ENCODE data around the gene TLE3. TPM values are rescaled to one million over a fixed set of nuclear protein-coding genes. Genes with fewer than 3 reads are reported as not detected.

Gene TLE3
- total and polyA plus RNA-seq, 2 of the 13 experiments (the other 11 are each of a cell fraction or from before 2014, with no cell fraction given): 11.9 to 13.8 TPM

DNA sequence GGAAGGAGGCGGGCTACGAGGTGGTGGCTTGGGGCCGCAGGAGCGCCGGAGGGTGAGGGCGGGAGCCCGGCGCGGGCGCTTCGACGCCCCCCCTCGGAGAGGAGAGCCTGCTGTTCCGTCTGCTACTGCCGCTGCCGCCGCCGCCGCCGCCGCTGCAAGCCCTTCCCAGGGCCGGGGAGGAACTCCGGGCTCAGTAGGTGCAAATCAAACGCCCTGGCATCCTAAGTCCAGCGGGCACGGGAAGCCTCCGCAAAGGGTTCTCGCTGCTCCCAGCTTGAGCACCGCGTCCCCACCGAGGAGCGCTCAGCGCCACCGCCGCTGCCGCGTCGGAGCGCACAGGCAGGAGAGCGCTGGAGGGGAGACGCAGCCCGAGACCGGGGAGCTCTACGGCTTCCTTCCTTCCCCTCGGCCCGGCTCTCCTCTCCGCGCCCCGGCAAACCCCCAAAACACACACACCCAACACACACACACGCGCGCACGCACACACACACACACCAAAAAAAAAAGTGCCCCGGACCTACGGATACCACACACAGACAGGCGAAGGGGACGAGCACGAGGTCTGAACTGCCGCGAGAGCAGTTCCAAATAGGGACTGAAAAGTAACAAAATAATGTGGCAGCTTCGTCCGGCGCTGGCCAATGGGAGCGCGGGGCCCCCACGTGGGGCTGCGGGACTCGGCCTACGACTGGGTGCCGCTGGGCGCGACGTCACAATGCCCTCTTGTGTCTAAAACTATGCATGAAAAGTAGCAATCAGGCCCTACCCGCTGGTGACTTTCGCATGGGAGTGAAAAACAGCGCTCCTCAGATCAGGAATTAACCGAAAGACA lies at the start of gene TLE3 (continued):
- TF ChIP-seq MAZ (IDR thresholded peaks at IDR 0.05; ENCODE audit: borderline replicate concordance, low read depth, low read length) (0 out of 2 replicates have a peak, but pooled peaks have one; percentile 8), MAZ (CRISPR knock-in tag; IDR thresholded peaks at IDR 0.05; ENCODE audit: low read depth) (peak; percentile 14; the same call in 1 of the 2 replicates), MYC (CRISPR knock-in tag; IDR thresholded peaks at IDR 0.05; ENCODE audit: borderline replicate concordance) (peak; percentile 87), RARG (CRISPR knock-in tag; IDR thresholded peaks at IDR 0.05; ENCODE audit: low read depth) (no peak), ZNF160 (CRISPR knock-in tag; IDR thresholded peaks at IDR 0.05) (peak; percentile 20; the same call in 1 of the 2 replicates), ZNF766 (CRISPR knock-in tag; IDR thresholded peaks at IDR 0.05; ENCODE audit: borderline replicate concordance) (0 out of 2 replicates have a peak, but pooled peaks have one; percentile 15), PHF8 (CRISPR knock-in tag; IDR thresholded peaks at IDR 0.05) (peak; percentile 35), ZNF205 (CRISPR knock-in tag; IDR thresholded peaks at IDR 0.05) (peak; percentile 51; the same call in 1 of the 2 replicates), HDAC2 (CRISPR knock-in tag; IDR thresholded peaks at IDR 0.05) (peak; percentile 33; the same call in 1 of the 2 replicates)
- TF ChIP-seq, protein P1, sequence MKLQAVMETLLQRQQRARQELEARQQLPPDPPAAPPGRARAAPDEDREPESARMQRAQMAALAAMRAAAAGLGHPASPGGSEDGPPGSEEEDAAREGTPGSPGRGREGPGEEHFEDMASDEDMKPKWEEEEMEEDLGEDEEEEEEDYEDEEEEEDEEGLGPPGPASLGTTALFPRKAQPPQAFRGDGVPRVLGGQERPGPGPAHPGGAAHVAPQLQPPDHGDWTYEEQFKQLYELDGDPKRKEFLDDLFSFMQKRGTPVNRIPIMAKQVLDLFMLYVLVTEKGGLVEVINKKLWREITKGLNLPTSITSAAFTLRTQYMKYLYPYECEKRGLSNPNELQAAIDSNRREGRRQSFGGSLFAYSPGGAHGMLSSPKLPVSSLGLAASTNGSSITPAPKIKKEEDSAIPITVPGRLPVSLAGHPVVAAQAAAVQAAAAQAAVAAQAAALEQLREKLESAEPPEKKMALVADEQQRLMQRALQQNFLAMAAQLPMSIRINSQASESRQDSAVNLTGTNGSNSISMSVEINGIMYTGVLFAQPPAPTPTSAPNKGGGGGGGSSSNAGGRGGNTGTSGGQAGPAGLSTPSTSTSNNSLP (IDR thresholded peaks at IDR 0.05; ENCODE audit: low read depth, low read length): peak; percentile 37; the same call in 1 of the 2 replicates
- TF ChIP-seq, protein P2, sequence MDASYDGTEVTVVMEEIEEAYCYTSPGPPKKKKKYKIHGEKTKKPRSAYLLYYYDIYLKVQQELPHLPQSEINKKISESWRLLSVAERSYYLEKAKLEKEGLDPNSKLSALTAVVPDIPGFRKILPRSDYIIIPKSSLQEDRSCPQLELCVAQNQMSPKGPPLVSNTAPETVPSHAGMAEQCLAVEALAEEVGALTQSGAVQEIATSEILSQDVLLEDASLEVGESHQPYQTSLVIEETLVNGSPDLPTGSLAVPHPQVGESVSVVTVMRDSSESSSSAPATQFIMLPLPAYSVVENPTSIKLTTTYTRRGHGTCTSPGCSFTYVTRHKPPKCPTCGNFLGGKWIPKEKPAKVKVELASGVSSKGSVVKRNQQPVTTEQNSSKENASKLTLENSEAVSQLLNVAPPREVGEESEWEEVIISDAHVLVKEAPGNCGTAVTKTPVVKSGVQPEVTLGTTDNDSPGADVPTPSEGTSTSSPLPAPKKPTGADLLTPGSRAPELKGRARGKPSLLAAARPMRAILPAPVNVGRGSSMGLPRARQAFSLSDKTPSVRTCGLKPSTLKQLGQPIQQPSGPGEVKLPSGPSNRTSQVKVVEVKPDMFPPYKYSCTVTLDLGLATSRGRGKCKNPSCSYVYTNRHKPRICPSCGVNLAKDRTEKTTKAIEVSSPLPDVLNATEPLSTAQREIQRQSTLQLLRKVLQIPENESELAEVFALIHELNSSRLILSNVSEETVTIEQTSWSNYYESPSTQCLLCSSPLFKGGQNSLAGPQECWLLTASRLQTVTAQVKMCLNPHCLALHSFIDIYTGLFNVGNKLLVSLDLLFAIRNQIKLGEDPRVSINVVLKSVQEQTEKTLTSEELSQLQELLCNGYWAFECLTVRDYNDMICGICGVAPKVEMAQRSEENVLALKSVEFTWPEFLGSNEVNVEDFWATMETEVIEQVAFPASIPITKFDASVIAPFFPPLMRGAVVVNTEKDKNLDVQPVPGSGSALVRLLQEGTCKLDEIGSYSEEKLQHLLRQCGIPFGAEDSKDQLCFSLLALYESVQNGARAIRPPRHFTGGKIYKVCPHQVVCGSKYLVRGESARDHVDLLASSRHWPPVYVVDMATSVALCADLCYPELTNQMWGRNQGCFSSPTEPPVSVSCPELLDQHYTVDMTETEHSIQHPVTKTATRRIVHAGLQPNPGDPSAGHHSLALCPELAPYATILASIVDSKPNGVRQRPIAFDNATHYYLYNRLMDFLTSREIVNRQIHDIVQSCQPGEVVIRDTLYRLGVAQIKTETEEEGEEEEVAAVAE (CRISPR knock-in tag; IDR thresholded peaks at IDR 0.05; ENCODE audit: borderline replicate concordance): peak; percentile 48; the same call in 1 of the 2 replicates
- TF ChIP-seq, protein P3, sequence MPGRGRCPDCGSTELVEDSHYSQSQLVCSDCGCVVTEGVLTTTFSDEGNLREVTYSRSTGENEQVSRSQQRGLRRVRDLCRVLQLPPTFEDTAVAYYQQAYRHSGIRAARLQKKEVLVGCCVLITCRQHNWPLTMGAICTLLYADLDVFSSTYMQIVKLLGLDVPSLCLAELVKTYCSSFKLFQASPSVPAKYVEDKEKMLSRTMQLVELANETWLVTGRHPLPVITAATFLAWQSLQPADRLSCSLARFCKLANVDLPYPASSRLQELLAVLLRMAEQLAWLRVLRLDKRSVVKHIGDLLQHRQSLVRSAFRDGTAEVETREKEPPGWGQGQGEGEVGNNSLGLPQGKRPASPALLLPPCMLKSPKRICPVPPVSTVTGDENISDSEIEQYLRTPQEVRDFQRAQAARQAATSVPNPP (CRISPR knock-in tag; IDR thresholded peaks at IDR 0.05): peak; percentile 63; the same call in 1 of the 2 replicates
- TF ChIP-seq, protein P4, sequence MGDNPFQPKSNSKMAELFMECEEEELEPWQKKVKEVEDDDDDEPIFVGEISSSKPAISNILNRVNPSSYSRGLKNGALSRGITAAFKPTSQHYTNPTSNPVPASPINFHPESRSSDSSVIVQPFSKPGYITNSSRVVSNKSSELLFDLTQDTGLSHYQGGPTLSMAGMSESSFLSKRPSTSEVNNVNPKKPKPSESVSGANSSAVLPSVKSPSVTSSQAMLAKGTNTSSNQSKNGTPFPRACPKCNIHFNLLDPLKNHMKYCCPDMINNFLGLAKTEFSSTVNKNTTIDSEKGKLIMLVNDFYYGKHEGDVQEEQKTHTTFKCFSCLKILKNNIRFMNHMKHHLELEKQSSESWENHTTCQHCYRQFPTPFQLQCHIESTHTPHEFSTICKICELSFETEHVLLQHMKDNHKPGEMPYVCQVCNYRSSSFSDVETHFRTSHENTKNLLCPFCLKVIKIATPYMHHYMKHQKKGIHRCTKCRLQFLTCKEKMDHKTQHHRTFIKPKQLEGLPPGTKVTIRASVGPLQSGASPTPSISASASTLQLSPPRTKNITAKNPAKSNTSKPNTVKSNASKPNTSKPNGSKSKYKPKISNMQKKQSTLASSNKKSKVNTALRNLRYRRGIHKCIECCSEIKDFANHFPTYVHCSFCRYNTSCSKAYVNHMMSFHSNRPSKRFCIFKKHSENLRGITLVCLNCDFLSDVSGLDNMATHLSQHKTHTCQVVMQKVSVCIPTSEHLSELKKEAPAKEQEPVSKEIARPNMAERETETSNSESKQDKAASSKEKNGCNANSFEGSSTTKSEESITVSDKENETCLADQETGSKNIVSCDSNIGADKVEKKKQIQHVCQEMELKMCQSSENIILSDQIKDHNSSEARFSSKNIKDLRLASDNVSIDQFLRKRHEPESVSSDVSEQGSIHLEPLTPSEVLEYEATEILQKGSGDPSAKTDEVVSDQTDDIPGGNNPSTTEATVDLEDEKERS (CRISPR knock-in tag; IDR thresholded peaks at IDR 0.05): 0 out of 2 replicates have a peak, but pooled peaks have one; percentile 48
- TF ChIP-seq, protein P5, sequence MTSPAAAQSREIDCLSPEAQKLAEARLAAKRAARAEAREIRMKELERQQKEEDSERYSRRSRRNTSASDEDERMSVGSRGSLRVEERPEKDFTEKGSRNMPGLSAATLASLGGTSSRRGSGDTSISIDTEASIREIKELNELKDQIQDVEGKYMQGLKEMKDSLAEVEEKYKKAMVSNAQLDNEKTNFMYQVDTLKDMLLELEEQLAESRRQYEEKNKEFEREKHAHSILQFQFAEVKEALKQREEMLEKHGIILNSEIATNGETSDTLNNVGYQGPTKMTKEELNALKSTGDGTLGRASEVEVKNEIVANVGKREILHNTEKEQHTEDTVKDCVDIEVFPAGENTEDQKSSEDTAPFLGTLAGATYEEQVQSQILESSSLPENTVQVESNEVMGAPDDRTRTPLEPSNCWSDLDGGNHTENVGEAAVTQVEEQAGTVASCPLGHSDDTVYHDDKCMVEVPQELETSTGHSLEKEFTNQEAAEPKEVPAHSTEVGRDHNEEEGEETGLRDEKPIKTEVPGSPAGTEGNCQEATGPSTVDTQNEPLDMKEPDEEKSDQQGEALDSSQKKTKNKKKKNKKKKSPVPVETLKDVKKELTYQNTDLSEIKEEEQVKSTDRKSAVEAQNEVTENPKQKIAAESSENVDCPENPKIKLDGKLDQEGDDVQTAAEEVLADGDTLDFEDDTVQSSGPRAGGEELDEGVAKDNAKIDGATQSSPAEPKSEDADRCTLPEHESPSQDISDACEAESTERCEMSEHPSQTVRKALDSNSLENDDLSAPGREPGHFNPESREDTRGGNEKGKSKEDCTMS (CRISPR knock-in tag; conservative IDR thresholded peaks at IDR 0.05): no peak
